ENCODE data around the gene AHCYL2.

- no peak for TF ChIP-seq CTCF (conservative IDR thresholded peaks at IDR 0.05; ENCODE audit: low read depth in 2 of 2)
- TF ChIP-seq ZNF331 (CRISPR knock-in tag; IDR thresholded peaks at IDR 0.05; ENCODE audit: low read depth): no peak
- TF ChIP-seq JUNB (IDR thresholded peaks at IDR 0.05; ENCODE audit: unreplicated experiment): no peak
Measured at GRCh38 chr7:129212596-129212995, 12.2 kb upstream of the AHCYL2 start.

Data from GM23338 (cell line).